Measurements from ENCODE around the gene HDHD2. TPM values are rescaled to one million over a fixed set of nuclear protein-coding genes. Genes with fewer than 3 reads are reported as not detected.
"Not testable (repeated sequence)": the region's sequence is repeated elsewhere in the genome, so short reads cannot be mapped to it uniquely, and the experiment has no call there.

The HDHD2 gene
- total RNA-seq, 2 experiments from 2014 or later = 28.1 to 32.2 TPM

DNA sequence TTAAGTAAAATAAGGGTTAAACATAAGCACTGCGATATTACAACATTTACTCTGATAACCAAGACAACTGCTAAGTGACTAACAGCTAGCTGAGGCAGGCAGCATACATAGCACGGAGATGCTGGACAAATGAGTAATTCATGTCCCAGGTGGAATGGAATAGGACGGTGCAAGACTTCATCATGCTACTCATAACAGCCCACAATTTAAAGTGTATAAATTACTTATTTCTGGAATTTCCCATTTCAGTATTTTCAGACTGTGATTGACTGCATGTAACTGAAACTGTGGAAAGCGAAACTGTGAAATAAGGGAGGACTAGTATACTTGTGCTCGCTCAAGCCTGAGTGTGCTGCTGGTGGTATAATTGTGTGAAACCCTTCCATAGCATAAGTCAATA is 12.9 kb upstream of the HDHD2 start:
- Mint-ChIP-seq H3K4me3 (no peak overlapping the region), H3K36me3 (ENCODE audit: low read depth) (peaks cover 24% of the 10 kb centered on the region), H3K9me3 (no peaks in the 10 kb centered on the region), H3K4me1 (ENCODE audit: low read depth) (peaks cover 28% of the 10 kb centered on the region), H3K27ac (no peak overlapping the region), H3K27me3 (no peaks in the 10 kb centered on the region)
- TF ChIP-seq, protein P1, sequence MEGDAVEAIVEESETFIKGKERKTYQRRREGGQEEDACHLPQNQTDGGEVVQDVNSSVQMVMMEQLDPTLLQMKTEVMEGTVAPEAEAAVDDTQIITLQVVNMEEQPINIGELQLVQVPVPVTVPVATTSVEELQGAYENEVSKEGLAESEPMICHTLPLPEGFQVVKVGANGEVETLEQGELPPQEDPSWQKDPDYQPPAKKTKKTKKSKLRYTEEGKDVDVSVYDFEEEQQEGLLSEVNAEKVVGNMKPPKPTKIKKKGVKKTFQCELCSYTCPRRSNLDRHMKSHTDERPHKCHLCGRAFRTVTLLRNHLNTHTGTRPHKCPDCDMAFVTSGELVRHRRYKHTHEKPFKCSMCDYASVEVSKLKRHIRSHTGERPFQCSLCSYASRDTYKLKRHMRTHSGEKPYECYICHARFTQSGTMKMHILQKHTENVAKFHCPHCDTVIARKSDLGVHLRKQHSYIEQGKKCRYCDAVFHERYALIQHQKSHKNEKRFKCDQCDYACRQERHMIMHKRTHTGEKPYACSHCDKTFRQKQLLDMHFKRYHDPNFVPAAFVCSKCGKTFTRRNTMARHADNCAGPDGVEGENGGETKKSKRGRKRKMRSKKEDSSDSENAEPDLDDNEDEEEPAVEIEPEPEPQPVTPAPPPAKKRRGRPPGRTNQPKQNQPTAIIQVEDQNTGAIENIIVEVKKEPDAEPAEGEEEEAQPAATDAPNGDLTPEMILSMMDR (IDR thresholded peaks at IDR 0.05) = no peak
- intact Hi-C loops (cut with micrococcal nuclease) = no loop called here
- ChIA-PET CTCF (no interaction called here), POLR2A (no interaction called here)
- ATAC-seq (peak; percentile 86), DNase-seq (peak; percentile 15)

DNA sequence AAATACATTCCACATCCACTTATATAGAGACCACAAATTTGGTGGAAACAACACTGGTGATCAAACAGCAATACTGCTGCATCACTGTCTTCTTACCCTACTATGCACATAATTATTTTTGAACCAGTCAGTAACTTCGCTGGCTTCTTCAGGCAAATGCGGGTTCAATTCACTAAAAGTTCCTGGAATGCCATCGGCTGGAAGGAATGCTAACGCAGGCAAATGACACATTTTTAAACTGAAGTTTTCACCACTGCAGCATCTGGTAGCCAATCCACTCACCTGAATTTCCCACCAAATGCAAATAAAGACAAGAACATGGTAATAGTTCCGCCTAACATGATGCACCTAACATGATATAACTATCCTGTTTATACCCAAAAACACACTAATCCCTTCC is 10.0 kb upstream of the HDHD2 start:
- ChIA-PET CTCF (no interaction called here), POLR2A (no interaction called here)
- TF ChIP-seq, protein P1 (IDR thresholded peaks at IDR 0.05) = no peak
- DNase-seq (no peak), ATAC-seq (no peak)
- H3K9me3 Mint-ChIP-seq = no peaks in the 10 kb centered on the region
- H3K27ac Mint-ChIP-seq = no peak overlapping the region
- H3K4me3 Mint-ChIP-seq = no peak overlapping the region
- H3K4me1 Mint-ChIP-seq (ENCODE audit: low read depth) = peaks cover 19% of the 10 kb centered on the region
- H3K36me3 Mint-ChIP-seq (ENCODE audit: low read depth) = peaks cover 28% of the 10 kb centered on the region
- intact Hi-C loops (cut with micrococcal nuclease) = no loop called here
- no peaks in the 10 kb centered on the region for H3K27me3 Mint-ChIP-seq

DNA sequence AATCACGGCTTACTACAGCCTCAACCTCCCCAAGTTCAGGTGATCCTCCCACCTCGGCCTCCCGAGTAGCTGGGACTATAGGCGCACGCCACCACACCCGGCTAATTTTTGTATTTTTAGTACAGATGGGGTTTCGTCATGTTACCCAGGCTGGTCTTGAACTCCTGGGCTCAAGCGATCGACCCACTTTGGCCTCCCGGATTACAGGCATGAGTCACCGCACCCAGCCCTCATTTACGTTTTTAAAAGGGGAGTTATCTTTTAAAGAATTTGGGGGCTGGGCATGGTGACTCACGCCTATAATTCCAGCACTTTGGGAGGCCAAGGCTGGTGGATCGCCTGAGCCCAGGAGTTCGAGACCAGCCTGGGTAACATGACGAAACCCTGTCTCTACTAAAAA is 8.1 kb upstream of the HDHD2 start:
- H3K4me3 Mint-ChIP-seq; H3K27ac Mint-ChIP-seq; H3K27me3 Mint-ChIP-seq; H3K4me1 Mint-ChIP-seq (ENCODE audit: low read depth); DNase-seq; ATAC-seq; intact Hi-C loops (cut with micrococcal nuclease); H3K9me3 Mint-ChIP-seq: not testable (repeated sequence)
- ChIA-PET CTCF (interaction anchor here (0.8 kb wide), 1 partner anchor 9 kb away, joined by 3 read pairs; the partner anchor contains the start of gene HDHD2), POLR2A (interaction anchor here (1.2 kb wide), 1 partner anchor 16 kb away, joined by 3 read pairs; no protein-coding TSS in a partner anchor)
- peaks cover 29% of the 10 kb centered on the region for H3K36me3 Mint-ChIP-seq (ENCODE audit: low read depth)

DNA sequence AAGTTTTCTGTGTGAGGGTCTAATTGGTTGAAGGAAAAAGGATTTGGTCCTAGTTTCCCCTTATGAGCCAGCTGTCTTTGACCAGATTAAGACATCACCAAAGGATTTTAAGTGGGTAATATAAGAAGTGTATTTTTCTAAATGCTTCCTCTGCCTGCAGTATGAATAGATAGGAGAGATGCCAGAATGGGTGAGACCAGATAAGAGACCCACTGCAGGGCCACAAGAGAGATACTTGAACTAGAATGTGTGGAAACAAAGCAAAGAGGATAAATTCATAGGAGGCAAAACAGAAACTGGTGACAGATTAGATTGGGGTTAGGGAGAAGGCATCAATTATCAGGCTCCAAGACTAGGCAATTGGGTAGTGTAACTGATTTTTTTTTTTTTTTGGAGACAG is 1.1 kb upstream of the HDHD2 start:
- H3K4me3 Mint-ChIP-seq = peak overlapping the region; percentile 89
- H3K27ac Mint-ChIP-seq = peak overlapping the region; percentile 93
- POLR2A ChIA-PET = interaction anchor here (0.7 to 2.3 kb wide), 4 partner anchors 11 to 294 kb away, joined by 3 to 6 read pairs (median 4); no protein-coding TSS in a partner anchor
- DNase-seq (no peak), ATAC-seq (no peak)
- CTCF ChIA-PET = interaction anchor here (1.3 to 3.0 kb wide), 2 partner anchors 10 to 53 kb away, joined by 4 to 10 read pairs; no protein-coding TSS in a partner anchor
- intact Hi-C loops (cut with micrococcal nuclease) = no loop called here
- H3K4me1 Mint-ChIP-seq (ENCODE audit: low read depth) = peaks cover 28% of the 10 kb centered on the region
- H3K36me3 Mint-ChIP-seq (ENCODE audit: low read depth) = peaks cover 30% of the 10 kb centered on the region
- H3K27me3 Mint-ChIP-seq = no peaks in the 10 kb centered on the region
- TF ChIP-seq, protein P1 (IDR thresholded peaks at IDR 0.05) = no peak
- no peaks in the 10 kb centered on the region for H3K9me3 Mint-ChIP-seq

DNA sequence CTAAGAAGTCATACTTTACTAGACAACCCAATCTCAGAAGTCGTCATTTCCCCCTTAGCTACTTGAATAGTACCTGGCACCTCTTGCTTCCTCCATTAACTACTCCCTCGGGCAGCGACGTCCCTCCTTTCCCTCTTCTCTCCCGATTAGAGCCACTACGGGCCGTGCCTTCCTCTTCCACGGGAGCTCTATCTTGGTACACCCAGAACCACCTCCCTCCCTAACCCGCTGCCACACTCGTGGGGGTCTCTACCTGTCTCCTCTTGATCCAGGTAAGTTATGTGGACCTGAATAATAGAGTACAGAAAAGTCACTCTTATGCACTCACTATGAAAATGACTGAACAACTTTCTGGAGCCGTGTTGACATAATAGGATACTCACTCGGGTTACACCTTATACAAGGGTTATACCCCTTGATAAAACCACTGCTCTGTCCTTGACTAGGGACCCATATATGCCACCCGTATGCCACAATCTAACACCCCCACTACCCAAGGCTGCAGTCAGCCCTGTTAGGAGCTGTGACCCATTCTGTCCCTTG is 595 bp upstream of the HDHD2 start:
- CTCF ChIA-PET = interaction anchor here (1.3 to 3.0 kb wide), 2 partner anchors 9 to 54 kb away, joined by 4 to 10 read pairs; no protein-coding TSS in a partner anchor
- POLR2A ChIA-PET = interaction anchor here (1.2 to 2.3 kb wide), 7 partner anchors 11 to 233 kb away, joined by 3 to 6 read pairs (median 3); partner anchors contain the start of genes KATNAL2 and PIAS2
- intact Hi-C loops (cut with micrococcal nuclease) = no loop called here
- Mint-ChIP-seq H3K36me3 (ENCODE audit: low read depth) (peaks cover 28% of the 10 kb centered on the region), H3K4me3 (peak overlapping the region; percentile 89), H3K27me3 (no peaks in the 10 kb centered on the region), H3K9me3 (no peaks in the 10 kb centered on the region), H3K4me1 (ENCODE audit: low read depth) (peaks cover 30% of the 10 kb centered on the region), H3K27ac (peak overlapping the region; percentile 93)
- DNase-seq (no peak), ATAC-seq (peak; percentile 32)
- TF ChIP-seq, protein P1 (IDR thresholded peaks at IDR 0.05) = no peak
